WTC11 (cell line): ENCODE data around the gene TMEFF2. TPM values are rescaled to one million over a fixed set of nuclear protein-coding genes. Genes with fewer than 3 reads are reported as not detected.

Experiments
- ATAC-seq: fragments of 200-7000 bp; cut with Tn5 transposase; 2 replicates; pipeline ENCODE4 v1.10.0; 2021; ENCODE audit warnings: mild to moderate bottlenecking, moderate library complexity
- CTCF ChIA-PET: fragments of 300-600 bp; sonication (Branson Sonifier 250); formaldehyde crosslinking; loops from one replicate; lab custom pipeline; 2021; ENCODE audit warnings: antibody characterized with exemption; lab: Charles Lee
- POLR2A ChIA-PET: fragments of 350-600 bp; sonication (Branson Sonifier 250); formaldehyde crosslinking; loops from one replicate; lab custom pipeline; 2021; ENCODE audit warnings: antibody characterized with exemption; lab: Charles Lee
- DNase-seq: peaks from one replicate; pipeline ENCODE4 v3.0.0; 2021; ENCODE audit warnings: low spot score
- H3K27ac Mint-ChIP-seq: 2 replicates; pipeline ENCODE4 v1.8.0; 2021; ENCODE audit warnings: mixed read lengths
- H3K27me3 Mint-ChIP-seq: 2 replicates; pipeline ENCODE4 v1.8.0; 2021; ENCODE audit warnings: low read depth, mild to moderate bottlenecking, moderate library complexity, mixed read lengths
- H3K36me3 Mint-ChIP-seq: 2 replicates; pipeline ENCODE4 v1.8.0; 2021; ENCODE audit warnings: mixed read lengths
- H3K4me1 Mint-ChIP-seq: 2 replicates; pipeline ENCODE4 v1.8.0; 2022; ENCODE audit warnings: mixed read lengths
- H3K4me3 Mint-ChIP-seq: 2 replicates; pipeline ENCODE4 v1.8.0; 2021; ENCODE audit warnings: mild to moderate bottlenecking, moderate library complexity, mixed read lengths
- H3K9me3 Mint-ChIP-seq: 2 replicates; pipeline ENCODE4 v1.8.0; 2021; ENCODE audit warnings: mixed read lengths
- GABPB1 ChIP-seq: sonication (generic); formaldehyde crosslinking; IDR thresholded peaks from 2 replicates; pipeline ENCODE4 v1.8.1; 2023; ENCODE audit warnings: mild to moderate bottlenecking, missing genetic modification reagents
- GTF2I ChIP-seq: fragments of 250-450 bp; sonication (Bioruptor Pico); conservative IDR thresholded peaks from 2 replicates; pipeline ENCODE4 v1.4.0; 2021; ENCODE audit warnings: mild to moderate bottlenecking
- HMGA2 ChIP-seq: fragments of 250-450 bp; sonication (Bioruptor Pico); IDR thresholded peaks from 2 replicates; pipeline ENCODE4 v1.4.0; 2021; ENCODE audit warnings: mild to moderate bottlenecking, moderate library complexity
- JAZF1 ChIP-seq: fragments of 250-450 bp; sonication (Bioruptor Pico); IDR thresholded peaks from 2 replicates; pipeline ENCODE4 v1.9.0; 2021; ENCODE audit warnings: moderate library complexity, mild to moderate bottlenecking, inconsistent platforms
- NFYB ChIP-seq: sonication (generic); formaldehyde crosslinking; conservative IDR thresholded peaks from 2 replicates; pipeline ENCODE4 v1.8.0; 2022; ENCODE audit warnings: low read depth, missing genetic modification reagents
- RORB ChIP-seq: fragments of 250-450 bp; sonication (Bioruptor Pico); IDR thresholded peaks from 2 replicates; pipeline ENCODE4 v1.9.0; 2021; ENCODE audit warnings: mild to moderate bottlenecking
- SMAD3 ChIP-seq: sonication (generic); formaldehyde crosslinking; IDR thresholded peaks from 2 replicates; pipeline ENCODE4 v1.8.0; 2022; ENCODE audit warnings: missing genetic modification reagents, mild to moderate bottlenecking, borderline replicate concordance
- SP1 ChIP-seq: sonication (generic); formaldehyde crosslinking; conservative IDR thresholded peaks from 2 replicates; pipeline ENCODE4 v1.8.1; 2022; ENCODE audit warnings: missing genetic modification reagents
- TCF7 ChIP-seq: sonication (generic); formaldehyde crosslinking; IDR thresholded peaks from 2 replicates; pipeline ENCODE4 v1.8.0; 2022; ENCODE audit warnings: mild to moderate bottlenecking, low read depth, missing genetic modification reagents, moderate library complexity
- TP53 ChIP-seq: sonication (generic); formaldehyde crosslinking; IDR thresholded peaks from 2 replicates; pipeline ENCODE4 v1.8.1; 2023; ENCODE audit warnings: mild to moderate bottlenecking, missing genetic modification reagents
- ZNF232 ChIP-seq: sonication (generic); formaldehyde crosslinking; IDR thresholded peaks from 2 replicates; pipeline ENCODE4 v1.8.0; 2022; ENCODE audit warnings: mild to moderate bottlenecking, missing genetic modification reagents
- ZNF671 ChIP-seq: fragments of 250-450 bp; sonication (Bioruptor Pico); IDR thresholded peaks from 2 replicates; pipeline ENCODE4 v1.8.0; 2021; ENCODE audit warnings: mild to moderate bottlenecking
- total RNA-seq: library from RNA; stranded (reverse); gene quantifications from 3 replicates; pipeline ENCODE4 v1.2.3, GENCODE V29; 2021
- TF ChIP-seq, protein P1 (sequence below): fragments of 250-450 bp; sonication (Bioruptor Pico); IDR thresholded peaks from 2 replicates; pipeline ENCODE4 v1.9.0; 2021; ENCODE audit warnings: mild to moderate bottlenecking, borderline replicate concordance
- TF ChIP-seq, protein P2 (sequence below): fragments of 250-450 bp; sonication (Bioruptor Pico); IDR thresholded peaks from 2 replicates; pipeline ENCODE4 v1.9.0; 2021; ENCODE audit warnings: mild to moderate bottlenecking
- TF ChIP-seq, protein P3 (sequence below): sonication (generic); formaldehyde crosslinking; IDR thresholded peaks from 2 replicates; pipeline ENCODE4 v1.8.1; 2022; ENCODE audit warnings: low read depth, missing genetic modification reagents, borderline replicate concordance
- TF ChIP-seq, protein P4 (sequence below): sonication (generic); formaldehyde crosslinking; IDR thresholded peaks from 2 replicates; pipeline ENCODE4 v1.8.0; 2022; ENCODE audit warnings: mild to moderate bottlenecking, missing genetic modification reagents
- TF ChIP-seq, protein P5 (sequence below): sonication (generic); formaldehyde crosslinking; IDR thresholded peaks from 2 replicates; pipeline ENCODE4 v1.8.1; 2023; ENCODE audit warnings: mild to moderate bottlenecking, missing genetic modification reagents, moderate library complexity
- TF ChIP-seq, protein P6 (sequence below): sonication (generic); formaldehyde crosslinking; IDR thresholded peaks from 2 replicates; pipeline ENCODE4 v1.8.1; 2023; ENCODE audit warnings: mild to moderate bottlenecking, missing genetic modification reagents, moderate library complexity
- TF ChIP-seq, protein P7 (sequence below): sonication (generic); formaldehyde crosslinking; conservative IDR thresholded peaks from 2 replicates; pipeline ENCODE4 v1.8.1; 2023; ENCODE audit warnings: mild to moderate bottlenecking, low read depth, missing genetic modification reagents, moderate library complexity
- TF ChIP-seq, protein P8 (sequence below): fragments of 250-450 bp; sonication (Bioruptor Pico); IDR thresholded peaks from 2 replicates; pipeline ENCODE4 v1.9.0; 2021; ENCODE audit warnings: moderate library complexity, mild to moderate bottlenecking, inconsistent platforms, borderline replicate concordance

TMEFF2 gene
- total RNA-seq, 1 experiment from 2014 or later = 2.3 TPM

DNA sequence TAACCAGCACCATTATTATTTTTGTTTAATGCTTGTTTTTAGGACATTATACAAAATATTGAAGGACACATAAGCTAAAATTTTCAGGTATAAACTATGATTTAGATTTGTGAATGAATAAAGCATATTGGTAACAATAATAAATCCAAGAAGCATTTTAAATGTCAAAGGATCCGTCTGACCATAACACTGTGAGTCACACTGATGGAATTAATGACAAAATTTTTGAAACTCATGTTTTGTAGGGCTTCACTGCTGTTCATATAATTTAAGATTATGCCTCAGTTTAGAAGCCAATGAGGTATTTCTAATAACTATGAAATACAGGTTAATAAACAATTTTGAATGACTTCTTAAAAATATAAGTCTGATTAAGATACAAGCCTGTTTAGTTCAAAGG lies 124.6 kb downstream of the TMEFF2 start:
- TF ChIP-seq ZNF232 (CRISPR knock-in tag) (no peak), GTF2I (CRISPR knock-in tag) (no peak), GABPB1 (no peak), RORB (CRISPR knock-in tag) (no peak), TP53 (CRISPR knock-in tag) (no peak)
- TF ChIP-seq, protein P1, sequence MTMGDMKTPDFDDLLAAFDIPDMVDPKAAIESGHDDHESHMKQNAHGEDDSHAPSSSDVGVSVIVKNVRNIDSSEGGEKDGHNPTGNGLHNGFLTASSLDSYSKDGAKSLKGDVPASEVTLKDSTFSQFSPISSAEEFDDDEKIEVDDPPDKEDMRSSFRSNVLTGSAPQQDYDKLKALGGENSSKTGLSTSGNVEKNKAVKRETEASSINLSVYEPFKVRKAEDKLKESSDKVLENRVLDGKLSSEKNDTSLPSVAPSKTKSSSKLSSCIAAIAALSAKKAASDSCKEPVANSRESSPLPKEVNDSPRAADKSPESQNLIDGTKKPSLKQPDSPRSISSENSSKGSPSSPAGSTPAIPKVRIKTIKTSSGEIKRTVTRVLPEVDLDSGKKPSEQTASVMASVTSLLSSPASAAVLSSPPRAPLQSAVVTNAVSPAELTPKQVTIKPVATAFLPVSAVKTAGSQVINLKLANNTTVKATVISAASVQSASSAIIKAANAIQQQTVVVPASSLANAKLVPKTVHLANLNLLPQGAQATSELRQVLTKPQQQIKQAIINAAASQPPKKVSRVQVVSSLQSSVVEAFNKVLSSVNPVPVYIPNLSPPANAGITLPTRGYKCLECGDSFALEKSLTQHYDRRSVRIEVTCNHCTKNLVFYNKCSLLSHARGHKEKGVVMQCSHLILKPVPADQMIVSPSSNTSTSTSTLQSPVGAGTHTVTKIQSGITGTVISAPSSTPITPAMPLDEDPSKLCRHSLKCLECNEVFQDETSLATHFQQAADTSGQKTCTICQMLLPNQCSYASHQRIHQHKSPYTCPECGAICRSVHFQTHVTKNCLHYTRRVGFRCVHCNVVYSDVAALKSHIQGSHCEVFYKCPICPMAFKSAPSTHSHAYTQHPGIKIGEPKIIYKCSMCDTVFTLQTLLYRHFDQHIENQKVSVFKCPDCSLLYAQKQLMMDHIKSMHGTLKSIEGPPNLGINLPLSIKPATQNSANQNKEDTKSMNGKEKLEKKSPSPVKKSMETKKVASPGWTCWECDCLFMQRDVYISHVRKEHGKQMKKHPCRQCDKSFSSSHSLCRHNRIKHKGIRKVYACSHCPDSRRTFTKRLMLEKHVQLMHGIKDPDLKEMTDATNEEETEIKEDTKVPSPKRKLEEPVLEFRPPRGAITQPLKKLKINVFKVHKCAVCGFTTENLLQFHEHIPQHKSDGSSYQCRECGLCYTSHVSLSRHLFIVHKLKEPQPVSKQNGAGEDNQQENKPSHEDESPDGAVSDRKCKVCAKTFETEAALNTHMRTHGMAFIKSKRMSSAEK (CRISPR knock-in tag) = no peak
- TF ChIP-seq, protein P2, sequence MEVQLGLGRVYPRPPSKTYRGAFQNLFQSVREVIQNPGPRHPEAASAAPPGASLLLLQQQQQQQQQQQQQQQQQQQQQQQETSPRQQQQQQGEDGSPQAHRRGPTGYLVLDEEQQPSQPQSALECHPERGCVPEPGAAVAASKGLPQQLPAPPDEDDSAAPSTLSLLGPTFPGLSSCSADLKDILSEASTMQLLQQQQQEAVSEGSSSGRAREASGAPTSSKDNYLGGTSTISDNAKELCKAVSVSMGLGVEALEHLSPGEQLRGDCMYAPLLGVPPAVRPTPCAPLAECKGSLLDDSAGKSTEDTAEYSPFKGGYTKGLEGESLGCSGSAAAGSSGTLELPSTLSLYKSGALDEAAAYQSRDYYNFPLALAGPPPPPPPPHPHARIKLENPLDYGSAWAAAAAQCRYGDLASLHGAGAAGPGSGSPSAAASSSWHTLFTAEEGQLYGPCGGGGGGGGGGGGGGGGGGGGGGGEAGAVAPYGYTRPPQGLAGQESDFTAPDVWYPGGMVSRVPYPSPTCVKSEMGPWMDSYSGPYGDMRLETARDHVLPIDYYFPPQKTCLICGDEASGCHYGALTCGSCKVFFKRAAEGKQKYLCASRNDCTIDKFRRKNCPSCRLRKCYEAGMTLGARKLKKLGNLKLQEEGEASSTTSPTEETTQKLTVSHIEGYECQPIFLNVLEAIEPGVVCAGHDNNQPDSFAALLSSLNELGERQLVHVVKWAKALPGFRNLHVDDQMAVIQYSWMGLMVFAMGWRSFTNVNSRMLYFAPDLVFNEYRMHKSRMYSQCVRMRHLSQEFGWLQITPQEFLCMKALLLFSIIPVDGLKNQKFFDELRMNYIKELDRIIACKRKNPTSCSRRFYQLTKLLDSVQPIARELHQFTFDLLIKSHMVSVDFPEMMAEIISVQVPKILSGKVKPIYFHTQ (CRISPR knock-in tag) = no peak
- TF ChIP-seq, protein P3, sequence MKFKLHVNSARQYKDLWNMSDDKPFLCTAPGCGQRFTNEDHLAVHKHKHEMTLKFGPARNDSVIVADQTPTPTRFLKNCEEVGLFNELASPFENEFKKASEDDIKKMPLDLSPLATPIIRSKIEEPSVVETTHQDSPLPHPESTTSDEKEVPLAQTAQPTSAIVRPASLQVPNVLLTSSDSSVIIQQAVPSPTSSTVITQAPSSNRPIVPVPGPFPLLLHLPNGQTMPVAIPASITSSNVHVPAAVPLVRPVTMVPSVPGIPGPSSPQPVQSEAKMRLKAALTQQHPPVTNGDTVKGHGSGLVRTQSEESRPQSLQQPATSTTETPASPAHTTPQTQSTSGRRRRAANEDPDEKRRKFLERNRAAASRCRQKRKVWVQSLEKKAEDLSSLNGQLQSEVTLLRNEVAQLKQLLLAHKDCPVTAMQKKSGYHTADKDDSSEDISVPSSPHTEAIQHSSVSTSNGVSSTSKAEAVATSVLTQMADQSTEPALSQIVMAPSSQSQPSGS (CRISPR knock-in tag) = no peak

DNA sequence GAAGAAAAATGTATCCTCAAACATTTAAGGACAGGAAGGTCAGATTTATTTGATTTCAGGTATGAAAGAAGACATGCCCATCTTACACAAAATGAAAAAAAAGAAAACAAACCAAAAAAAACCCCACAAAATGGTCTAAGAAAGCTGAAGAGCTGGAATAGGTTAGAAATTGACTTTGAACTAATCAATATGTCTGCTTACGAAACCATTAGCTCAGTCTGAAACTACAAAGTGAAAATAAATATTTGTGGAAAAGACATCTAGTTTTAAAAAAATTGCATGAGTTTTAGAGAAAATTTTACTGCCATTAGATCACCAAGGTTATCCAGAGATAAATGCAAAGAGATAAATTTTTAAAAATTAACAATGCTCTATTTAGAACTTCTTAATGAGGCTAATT lies 125.3 kb downstream of the TMEFF2 start:
- no peak overlapping the region for H3K4me3 Mint-ChIP-seq
- ATAC-seq (no peak), DNase-seq (no peak)
- H3K9me3 Mint-ChIP-seq = no peaks in the 10 kb centered on the region
- ChIA-PET CTCF (no interaction called here), POLR2A (no interaction called here)
- no peaks in the 10 kb centered on the region for H3K36me3 Mint-ChIP-seq
- H3K27ac Mint-ChIP-seq = no peak overlapping the region
- H3K4me1 Mint-ChIP-seq = no peaks in the 10 kb centered on the region
- H3K27me3 Mint-ChIP-seq = no peaks in the 10 kb centered on the region
- TF ChIP-seq, protein P4, sequence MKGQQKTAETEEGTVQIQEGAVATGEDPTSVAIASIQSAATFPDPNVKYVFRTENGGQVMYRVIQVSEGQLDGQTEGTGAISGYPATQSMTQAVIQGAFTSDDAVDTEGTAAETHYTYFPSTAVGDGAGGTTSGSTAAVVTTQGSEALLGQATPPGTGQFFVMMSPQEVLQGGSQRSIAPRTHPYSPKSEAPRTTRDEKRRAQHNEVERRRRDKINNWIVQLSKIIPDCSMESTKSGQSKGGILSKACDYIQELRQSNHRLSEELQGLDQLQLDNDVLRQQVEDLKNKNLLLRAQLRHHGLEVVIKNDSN (CRISPR knock-in tag) = no peak
- TF ChIP-seq, protein P5, sequence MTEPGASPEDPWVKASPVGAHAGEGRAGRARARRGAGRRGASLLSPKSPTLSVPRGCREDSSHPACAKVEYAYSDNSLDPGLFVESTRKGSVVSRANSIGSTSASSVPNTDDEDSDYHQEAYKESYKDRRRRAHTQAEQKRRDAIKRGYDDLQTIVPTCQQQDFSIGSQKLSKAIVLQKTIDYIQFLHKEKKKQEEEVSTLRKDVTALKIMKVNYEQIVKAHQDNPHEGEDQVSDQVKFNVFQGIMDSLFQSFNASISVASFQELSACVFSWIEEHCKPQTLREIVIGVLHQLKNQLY = no peak
- TF ChIP-seq ZNF671 (CRISPR knock-in tag) = no peak
- no peak for TF ChIP-seq SMAD3 (CRISPR knock-in tag)
- TF ChIP-seq JAZF1 (CRISPR knock-in tag) = no peak
- no peak for TF ChIP-seq SP1 (CRISPR knock-in tag)
- TF ChIP-seq, protein P6, sequence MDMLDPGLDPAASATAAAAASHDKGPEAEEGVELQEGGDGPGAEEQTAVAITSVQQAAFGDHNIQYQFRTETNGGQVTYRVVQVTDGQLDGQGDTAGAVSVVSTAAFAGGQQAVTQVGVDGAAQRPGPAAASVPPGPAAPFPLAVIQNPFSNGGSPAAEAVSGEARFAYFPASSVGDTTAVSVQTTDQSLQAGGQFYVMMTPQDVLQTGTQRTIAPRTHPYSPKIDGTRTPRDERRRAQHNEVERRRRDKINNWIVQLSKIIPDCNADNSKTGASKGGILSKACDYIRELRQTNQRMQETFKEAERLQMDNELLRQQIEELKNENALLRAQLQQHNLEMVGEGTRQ (CRISPR knock-in tag) = no peak
- TF ChIP-seq, protein P7, sequence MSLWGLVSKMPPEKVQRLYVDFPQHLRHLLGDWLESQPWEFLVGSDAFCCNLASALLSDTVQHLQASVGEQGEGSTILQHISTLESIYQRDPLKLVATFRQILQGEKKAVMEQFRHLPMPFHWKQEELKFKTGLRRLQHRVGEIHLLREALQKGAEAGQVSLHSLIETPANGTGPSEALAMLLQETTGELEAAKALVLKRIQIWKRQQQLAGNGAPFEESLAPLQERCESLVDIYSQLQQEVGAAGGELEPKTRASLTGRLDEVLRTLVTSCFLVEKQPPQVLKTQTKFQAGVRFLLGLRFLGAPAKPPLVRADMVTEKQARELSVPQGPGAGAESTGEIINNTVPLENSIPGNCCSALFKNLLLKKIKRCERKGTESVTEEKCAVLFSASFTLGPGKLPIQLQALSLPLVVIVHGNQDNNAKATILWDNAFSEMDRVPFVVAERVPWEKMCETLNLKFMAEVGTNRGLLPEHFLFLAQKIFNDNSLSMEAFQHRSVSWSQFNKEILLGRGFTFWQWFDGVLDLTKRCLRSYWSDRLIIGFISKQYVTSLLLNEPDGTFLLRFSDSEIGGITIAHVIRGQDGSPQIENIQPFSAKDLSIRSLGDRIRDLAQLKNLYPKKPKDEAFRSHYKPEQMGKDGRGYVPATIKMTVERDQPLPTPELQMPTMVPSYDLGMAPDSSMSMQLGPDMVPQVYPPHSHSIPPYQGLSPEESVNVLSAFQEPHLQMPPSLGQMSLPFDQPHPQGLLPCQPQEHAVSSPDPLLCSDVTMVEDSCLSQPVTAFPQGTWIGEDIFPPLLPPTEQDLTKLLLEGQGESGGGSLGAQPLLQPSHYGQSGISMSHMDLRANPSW (CRISPR knock-in tag) = no peak
- TF ChIP-seq TCF7 (CRISPR knock-in tag) = no peak
- TF ChIP-seq NFYB = no peak
- no peak for TF ChIP-seq HMGA2
- TF ChIP-seq, protein P8, sequence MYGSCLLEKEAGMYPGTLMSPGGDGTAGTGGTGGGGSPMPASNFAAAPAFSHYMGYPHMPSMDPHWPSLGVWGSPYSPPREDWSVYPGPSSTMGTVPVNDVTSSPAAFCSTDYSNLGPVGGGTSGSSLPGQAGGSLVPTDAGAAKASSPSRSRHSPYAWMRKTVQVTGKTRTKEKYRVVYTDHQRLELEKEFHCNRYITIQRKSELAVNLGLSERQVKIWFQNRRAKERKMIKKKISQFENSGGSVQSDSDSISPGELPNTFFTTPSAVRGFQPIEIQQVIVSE (CRISPR knock-in tag) = no peak

More for the DNA sequence above, 124.6 kb downstream of the TMEFF2 start:
- Mint-ChIP-seq H3K27ac (no peak overlapping the region), H3K4me1 (no peaks in the 10 kb centered on the region), H3K36me3 (no peaks in the 10 kb centered on the region), H3K27me3 (no peaks in the 10 kb centered on the region), H3K9me3 (no peaks in the 10 kb centered on the region), H3K4me3 (no peak overlapping the region)
- CTCF ChIA-PET = no interaction called here
- POLR2A ChIA-PET = no interaction called here
- DNase-seq = no peak
- ATAC-seq = no peak
